Fibroblast of lung (primary cell): Measurements from ENCODE around the gene EPHA8.

Experiments
- EZH2 ChIP-seq: IDR thresholded peaks from 2 replicates; pipeline ENCODE4 v1.5.1; 2012; ENCODE audit warnings: low read length, control low read depth, mild to moderate bottlenecking; ENCODE audit errors: missing control alignments
- TF ChIP-seq, protein P1 (sequence below), 2 donors: IDR thresholded peaks in 1 of 2; conservative IDR thresholded peaks in 1 of 2; 1 replicate in 1 of 2; 2 replicates in 1 of 2; pipeline ENCODE4 v1.5.1; 2011 to 2012; ENCODE audit warnings: low read length in 2 of 2, control low read depth in 1 of 2, inconsistent platforms in 1 of 2, low read depth in 1 of 2, mild to moderate bottlenecking in 1 of 2

GRCh38 chr1:22592051-22592450 is 28.8 kb downstream of the EPHA8 start:
- TF ChIP-seq, protein P1, sequence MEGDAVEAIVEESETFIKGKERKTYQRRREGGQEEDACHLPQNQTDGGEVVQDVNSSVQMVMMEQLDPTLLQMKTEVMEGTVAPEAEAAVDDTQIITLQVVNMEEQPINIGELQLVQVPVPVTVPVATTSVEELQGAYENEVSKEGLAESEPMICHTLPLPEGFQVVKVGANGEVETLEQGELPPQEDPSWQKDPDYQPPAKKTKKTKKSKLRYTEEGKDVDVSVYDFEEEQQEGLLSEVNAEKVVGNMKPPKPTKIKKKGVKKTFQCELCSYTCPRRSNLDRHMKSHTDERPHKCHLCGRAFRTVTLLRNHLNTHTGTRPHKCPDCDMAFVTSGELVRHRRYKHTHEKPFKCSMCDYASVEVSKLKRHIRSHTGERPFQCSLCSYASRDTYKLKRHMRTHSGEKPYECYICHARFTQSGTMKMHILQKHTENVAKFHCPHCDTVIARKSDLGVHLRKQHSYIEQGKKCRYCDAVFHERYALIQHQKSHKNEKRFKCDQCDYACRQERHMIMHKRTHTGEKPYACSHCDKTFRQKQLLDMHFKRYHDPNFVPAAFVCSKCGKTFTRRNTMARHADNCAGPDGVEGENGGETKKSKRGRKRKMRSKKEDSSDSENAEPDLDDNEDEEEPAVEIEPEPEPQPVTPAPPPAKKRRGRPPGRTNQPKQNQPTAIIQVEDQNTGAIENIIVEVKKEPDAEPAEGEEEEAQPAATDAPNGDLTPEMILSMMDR (conservative IDR thresholded peaks at IDR 0.05 in 1 of 2, IDR thresholded peaks at IDR 0.05 in 1 of 2; ENCODE audit: low read depth in 1 of 2, low read length in 2 of 2) = no peak
- no peak for TF ChIP-seq EZH2
